Breast epithelium (tissue), 4 donors: ENCODE measurements around the gene SKAP2. TPM values are rescaled to one million over a fixed set of nuclear protein-coding genes. Genes with fewer than 3 reads are reported as not detected.

Source experiments
- DNase-seq, 2 donors: peaks; one replicate each; pipeline ENCODE4 v3.0.0-alpha.2; 2019; ENCODE audit warnings: low spot score in 2 of 2
- H3K27ac ChIP-seq, 2 donors: fragments of 200-600 bp; sonication (generic) in 1 of 2; one replicate each; pipeline ENCODE4 v1.5.1; 2016 to 2019; ENCODE audit warnings: mild to moderate bottlenecking in 1 of 2
- H3K27me3 ChIP-seq, 2 donors: fragments of 200-600 bp; sonication (generic) in 1 of 2; one replicate each; pipeline versions ENCODE4 v1.5.1 to v1.6.0; 2017 to 2019; ENCODE audit warnings: control low read depth in 1 of 2, mild to moderate bottlenecking in 1 of 2
- H3K36me3 ChIP-seq: fragments of 200-600 bp; one replicate; pipeline ENCODE4 v1.5.1; 2019
- H3K4me1 ChIP-seq, 2 donors: fragments of 200-600 bp; sonication (generic); one replicate each; pipeline ENCODE4 v1.5.1; 2016 to 2019; ENCODE audit warnings: control low read depth in 1 of 2
- H3K4me3 ChIP-seq, 3 donors: fragments of 200-600 bp; sonication (generic); 1 replicate in 2 of 3; 2 replicates in 1 of 3; pipeline ENCODE4 v1.5.1; 2016 to 2019; ENCODE audit warnings: mild to moderate bottlenecking in 3 of 3, moderate library complexity in 2 of 3
- H3K9me3 ChIP-seq, 2 donors: fragments of 200-600 bp; sonication (generic) in 1 of 2; one replicate each; pipeline ENCODE4 v1.5.1; 2016 to 2019; ENCODE audit warnings: control low read depth in 1 of 2
- POLR2A ChIP-seq: fragments of 450-650 bp; IDR thresholded peaks from one replicate; pipeline ENCODE4 v1.6.1; 2016; ENCODE audit warnings: antibody characterized with exemption, mild to moderate bottlenecking, moderate library complexity
- POLR2AphosphoS5 ChIP-seq, 3 donors: sonication (generic); formaldehyde crosslinking; IDR thresholded peaks; one replicate each; pipeline ENCODE4 v1.6.1; 2017; ENCODE audit warnings: antibody characterized with exemption in 3 of 3
- intact Hi-C: fragments of 100-400 bp; cut with DNase I; formaldehyde crosslinking; loops from one replicate; pipeline ENCODE4 v1.15.1; 2023; ENCODE audit warnings: low total_unique reads
- total RNA-seq, 3 donors: library from RNA; depleted of rRNA; stranded (reverse); fragments of >200 nt; gene quantifications; one replicate each; pipeline ENCODE4 v1.1.0, GENCODE V29; 2016
- TF ChIP-seq, protein P1 (sequence below), 3 donors: fragments of 450-650 bp; IDR thresholded peaks; one replicate each; pipeline ENCODE4 v1.5.1; 2016 to 2017; ENCODE audit warnings: antibody characterized with exemption in 3 of 3, mild to moderate bottlenecking in 3 of 3, moderate library complexity in 3 of 3

The SKAP2 gene
- total RNA-seq, 3 donors from 2014 or later = 26.5 to 46.5 (median 35.7) TPM

DNA sequence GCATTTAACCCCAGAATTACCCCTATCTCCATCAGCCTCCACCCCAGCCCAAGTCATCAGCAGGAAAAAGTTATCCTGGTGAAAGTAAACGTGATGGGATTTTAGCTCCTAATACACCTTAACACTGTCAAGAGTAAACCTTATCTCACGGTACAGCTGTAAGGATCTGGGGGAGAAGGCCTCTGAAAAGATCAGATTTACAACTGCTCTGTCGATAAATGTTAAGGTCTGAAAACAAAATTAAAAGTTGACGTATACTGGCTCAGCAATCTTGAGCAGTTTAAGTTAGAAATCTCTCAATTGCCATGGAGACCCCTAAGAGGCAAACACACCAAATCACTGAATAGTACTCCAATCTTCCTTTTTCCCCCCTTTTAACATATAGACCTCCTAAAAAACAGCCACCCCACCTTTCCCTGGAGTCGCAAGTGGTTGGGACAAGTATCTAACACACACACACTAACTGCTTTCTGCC lies 6.1 kb downstream of the SKAP2 start:
- no peak for DNase-seq
- Histone ChIP-seq H3K4me1 (no peaks in the 10 kb centered on the region), H3K9me3 (no peaks in the 10 kb centered on the region), H3K4me3 (peak overlapping the region; percentile 31 to 66 (median 43)), H3K36me3 (no peaks in the 10 kb centered on the region), H3K27ac (peak overlapping the region; percentile 86 to 93), H3K27me3 (no peaks in the 10 kb centered on the region)
- TF ChIP-seq, protein P1, sequence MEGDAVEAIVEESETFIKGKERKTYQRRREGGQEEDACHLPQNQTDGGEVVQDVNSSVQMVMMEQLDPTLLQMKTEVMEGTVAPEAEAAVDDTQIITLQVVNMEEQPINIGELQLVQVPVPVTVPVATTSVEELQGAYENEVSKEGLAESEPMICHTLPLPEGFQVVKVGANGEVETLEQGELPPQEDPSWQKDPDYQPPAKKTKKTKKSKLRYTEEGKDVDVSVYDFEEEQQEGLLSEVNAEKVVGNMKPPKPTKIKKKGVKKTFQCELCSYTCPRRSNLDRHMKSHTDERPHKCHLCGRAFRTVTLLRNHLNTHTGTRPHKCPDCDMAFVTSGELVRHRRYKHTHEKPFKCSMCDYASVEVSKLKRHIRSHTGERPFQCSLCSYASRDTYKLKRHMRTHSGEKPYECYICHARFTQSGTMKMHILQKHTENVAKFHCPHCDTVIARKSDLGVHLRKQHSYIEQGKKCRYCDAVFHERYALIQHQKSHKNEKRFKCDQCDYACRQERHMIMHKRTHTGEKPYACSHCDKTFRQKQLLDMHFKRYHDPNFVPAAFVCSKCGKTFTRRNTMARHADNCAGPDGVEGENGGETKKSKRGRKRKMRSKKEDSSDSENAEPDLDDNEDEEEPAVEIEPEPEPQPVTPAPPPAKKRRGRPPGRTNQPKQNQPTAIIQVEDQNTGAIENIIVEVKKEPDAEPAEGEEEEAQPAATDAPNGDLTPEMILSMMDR (IDR thresholded peaks at IDR 0.05) = no peak
- intact Hi-C loops = loop anchor here (5.0 kb wide), 1 partner anchor 284 kb away; the partner anchor contains the start of gene HOXA5

DNA sequence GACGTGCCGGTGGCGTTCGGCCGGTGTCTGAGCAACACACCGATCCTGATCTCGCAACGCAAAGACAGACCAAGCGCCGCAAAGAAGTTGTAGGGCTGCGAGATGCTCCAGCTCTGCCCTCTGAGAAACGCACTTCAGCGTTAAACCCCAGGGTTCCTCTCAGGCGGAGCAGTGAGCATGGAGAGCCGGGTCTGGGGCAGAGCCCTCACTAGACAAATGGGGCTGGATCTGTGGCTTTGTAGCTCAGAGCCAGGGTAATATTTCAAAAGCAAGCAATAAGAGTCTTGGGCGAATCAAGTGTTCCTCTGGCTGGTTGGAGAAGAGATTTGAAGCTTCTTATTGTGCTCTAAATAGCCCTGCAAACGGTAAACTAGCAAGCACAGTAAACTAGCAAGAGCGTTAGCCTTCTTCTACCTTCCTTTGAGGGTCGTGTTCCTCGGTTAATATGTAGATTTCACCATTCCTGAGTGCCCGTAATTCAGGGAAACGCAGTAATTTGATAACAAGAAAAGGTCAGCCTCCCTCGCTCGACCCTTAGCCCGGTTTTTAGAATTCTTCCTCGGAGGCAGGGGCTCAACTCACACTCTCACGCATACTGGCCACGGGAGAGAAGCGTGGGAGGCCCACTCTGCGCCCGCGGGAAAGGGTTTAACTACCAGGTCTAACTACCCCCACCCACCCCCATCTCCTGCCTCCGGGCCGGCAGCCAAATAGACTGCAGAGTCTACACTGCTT lies 6.7 kb downstream of the SKAP2 start:
- TF ChIP-seq POLR2AphosphoS5 (IDR thresholded peaks at IDR 0.05) = peak in 1 of 3 donors; percentile 13
- TF ChIP-seq, protein P1 (IDR thresholded peaks at IDR 0.05) = no peak
- peak overlapping the region; percentile 86 to 93 for H3K27ac ChIP-seq
- no peaks in the 10 kb centered on the region for H3K9me3 ChIP-seq
- H3K4me3 ChIP-seq = peak overlapping the region; percentile 31 to 66 (median 43)
- no peaks in the 10 kb centered on the region for H3K27me3 ChIP-seq
- peak in 1 of 2 donors; percentile 32 for DNase-seq
- H3K4me1 ChIP-seq = no peaks in the 10 kb centered on the region
- no peaks in the 10 kb centered on the region for H3K36me3 ChIP-seq
- intact Hi-C loops = loop anchor here (5.0 kb wide), 1 partner anchor 285 kb away; the partner anchor contains the start of gene HOXA5

DNA sequence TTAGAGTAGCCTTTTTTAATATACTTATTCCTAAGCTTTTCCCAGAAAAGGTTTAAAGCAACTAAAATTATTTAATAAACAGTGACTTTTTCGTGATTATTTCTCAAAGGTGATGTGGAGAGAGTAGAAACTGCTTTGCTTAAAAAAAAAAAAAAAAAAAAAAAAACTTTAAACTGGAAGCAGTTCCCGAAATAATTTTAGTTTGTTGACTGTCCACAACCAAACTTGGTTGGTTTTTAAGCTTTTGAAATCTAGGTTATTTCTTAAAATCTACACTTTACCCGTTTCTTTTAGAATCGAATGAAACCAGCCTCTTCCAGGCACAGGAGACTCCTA lies 7.3 kb downstream of the SKAP2 start:
- Histone ChIP-seq H3K36me3 (no peaks in the 10 kb centered on the region), H3K27me3 (no peaks in the 10 kb centered on the region), H3K4me1 (no peaks in the 10 kb centered on the region), H3K9me3 (no peaks in the 10 kb centered on the region), H3K27ac (peak overlapping the region; percentile 86 to 93), H3K4me3 (peak overlapping the region; percentile 31 to 66 (median 43))
- no peak for DNase-seq
- intact Hi-C loops = loop anchor here (5.0 kb wide), 1 partner anchor 285 kb away; the partner anchor contains the start of gene HOXA5
- TF ChIP-seq, protein P1 (IDR thresholded peaks at IDR 0.05) = no peak
- no peak for TF ChIP-seq POLR2AphosphoS5 (IDR thresholded peaks at IDR 0.05)
- no peak for TF ChIP-seq POLR2A

DNA sequence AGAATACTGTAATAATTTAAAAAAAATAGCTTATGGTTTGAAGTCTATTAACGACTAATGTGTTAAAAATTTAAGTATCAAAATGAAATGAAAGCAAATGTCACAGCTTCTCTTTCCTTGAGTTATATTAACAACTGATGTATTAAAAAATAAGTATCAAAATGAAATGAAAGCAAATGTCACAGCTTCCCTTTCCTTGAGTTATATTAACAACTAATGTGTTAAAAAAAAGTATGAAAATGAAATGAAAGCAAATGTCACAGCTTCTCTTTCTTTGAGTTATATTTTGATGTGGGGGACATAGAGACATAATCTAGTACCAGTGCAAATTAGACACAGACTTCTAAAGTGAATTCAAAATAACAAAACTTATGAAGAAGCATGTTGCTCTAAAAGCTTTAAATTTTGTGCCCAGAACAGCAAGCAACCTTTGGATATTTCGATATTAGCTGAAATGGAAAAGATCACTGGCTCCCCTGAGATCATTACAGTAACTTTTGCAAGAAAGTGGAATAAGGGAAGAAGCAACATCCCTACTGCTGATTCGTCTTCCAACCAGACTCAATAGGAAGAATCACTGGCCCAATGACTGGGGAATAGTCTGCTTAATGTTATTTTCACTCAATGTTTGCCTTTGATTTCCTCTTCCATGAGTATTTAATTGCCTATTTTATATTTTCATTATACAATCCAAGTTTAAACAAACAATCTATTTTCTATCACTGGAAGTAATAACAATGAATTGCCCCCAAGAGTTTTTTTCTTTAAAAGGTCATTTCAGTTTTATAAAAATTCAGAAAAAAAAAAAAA lies 8.0 kb downstream of the SKAP2 start:
- Histone ChIP-seq H3K36me3 (no peaks in the 10 kb centered on the region), H3K4me1 (no peaks in the 10 kb centered on the region), H3K9me3 (no peaks in the 10 kb centered on the region), H3K4me3 (peak overlapping the region in 2 of 3 donors; percentile 36 to 43), H3K27ac (peak overlapping the region; percentile 77 to 86), H3K27me3 (no peaks in the 10 kb centered on the region)
- intact Hi-C loops = loop anchor here (5.0 kb wide), 1 partner anchor 286 kb away; the partner anchor contains the start of gene HOXA5
- DNase-seq = no peak
- no peak for TF ChIP-seq POLR2AphosphoS5 (IDR thresholded peaks at IDR 0.05)
- TF ChIP-seq, protein P1 (IDR thresholded peaks at IDR 0.05) = no peak
- no peak for TF ChIP-seq POLR2A
